K562 (cell line): Measurements from ENCODE around the gene NEMF. TPM values are rescaled to one million over a fixed set of nuclear protein-coding genes. Genes with fewer than 3 reads are reported as not detected.

ENCODE experiments used
- CUX1 ChIP-seq: fragments of 200-800 bp; sonication (Bioruptor generic); IDR thresholded peaks from 2 replicates; pipeline ENCODE4 v1.6.1; 2016; ENCODE audit warnings: missing genetic modification characterization, missing compliant biosample characterization
- ID3 ChIP-seq, 2 experiments: fragments of 250-450 bp in 1 of 2; fragments of 450-650 bp in 1 of 2; sonication (Bioruptor Pico) in 1 of 2; IDR thresholded peaks; 2 replicates each; pipeline versions ENCODE4 v1.6.1 to v1.8.0; 2016 to 2021; ENCODE audit warnings: mild to moderate bottlenecking in 2 of 2, moderate library complexity in 2 of 2, missing compliant biosample characterization in 1 of 2, missing genetic modification characterization in 1 of 2
- LCOR ChIP-seq: sonication (generic); formaldehyde crosslinking; IDR thresholded peaks from 2 replicates; pipeline ENCODE4 v1.8.0; 2022; ENCODE audit warnings: mild to moderate bottlenecking, missing genetic modification reagents
- NFRKB ChIP-seq: fragments of 450-650 bp; IDR thresholded peaks from 2 replicates; pipeline ENCODE4 v1.6.1; 2016; ENCODE audit warnings: low read depth
- PYGO2 ChIP-seq: fragments of 450-650 bp; IDR thresholded peaks from 2 replicates; pipeline ENCODE4 v1.6.1; 2016; ENCODE audit warnings: mild to moderate bottlenecking, missing genetic modification characterization, moderate library complexity, missing compliant biosample characterization
- ZNF707 ChIP-seq: fragments of 250-450 bp; sonication (Bioruptor Pico); conservative IDR thresholded peaks from 2 replicates; pipeline ENCODE4 v1.8.0; 2022; ENCODE audit warnings: inconsistent platforms, mild to moderate bottlenecking, moderate library complexity
- polyA plus RNA-seq, 8 experiments: library from polyadenylated mRNA; depleted of rRNA in 4 of 8; stranded (reverse) in 5 of 8; unstranded in 3 of 8; fragments of >200 nt; fragmentation: Nextera tagmentation in 2 of 8; fragmentation: Illumina TruSeq in 1 of 8; extraction: Ambion mirVana in 2 of 8; extraction: Trizol in 1 of 8; gene quantifications; 2 replicates each; pipeline versions ENCODE4 v1.2.1 to v1.2.3, GENCODE V29; 2011 to 2014; ENCODE audit warnings: inconsistent platforms in 1 of 8, missing spikeins in 1 of 8
- total RNA-seq, 7 experiments: library from RNA; depleted of rRNA in 6 of 7; stranded (reverse); fragments of >200 nt in 6 of 7; fragmentation: Illumina TruSeq in 2 of 7; extraction: Trizol in 2 of 7; gene quantifications; 2 replicates each; pipeline versions ENCODE4 v1.2.1 to v1.2.3, GENCODE V29; 2011 to 2021; ENCODE audit warnings: low replicate concordance in 1 of 7
- TF ChIP-seq, protein P1 (sequence below): fragments of 450-650 bp; IDR thresholded peaks from 2 replicates; pipeline ENCODE4 v1.6.1; 2017; ENCODE audit warnings: antibody characterized with exemption, mild to moderate bottlenecking
- TF ChIP-seq, protein P2 (sequence below): IDR thresholded peaks from 2 replicates; pipeline ENCODE4 v1.6.1; 2011; ENCODE audit warnings: borderline replicate concordance, low read depth, mild to moderate bottlenecking, moderate library complexity, low read length; ENCODE audit not compliant: insufficient read depth, poor library complexity, severe bottlenecking

Gene NEMF
- total and polyA plus RNA-seq, 9 of the 15 experiments (the other 6 are each of a cell fraction or from before 2014, with no cell fraction given) = 38.8 to 94.4 (median 61.0) TPM

DNA sequence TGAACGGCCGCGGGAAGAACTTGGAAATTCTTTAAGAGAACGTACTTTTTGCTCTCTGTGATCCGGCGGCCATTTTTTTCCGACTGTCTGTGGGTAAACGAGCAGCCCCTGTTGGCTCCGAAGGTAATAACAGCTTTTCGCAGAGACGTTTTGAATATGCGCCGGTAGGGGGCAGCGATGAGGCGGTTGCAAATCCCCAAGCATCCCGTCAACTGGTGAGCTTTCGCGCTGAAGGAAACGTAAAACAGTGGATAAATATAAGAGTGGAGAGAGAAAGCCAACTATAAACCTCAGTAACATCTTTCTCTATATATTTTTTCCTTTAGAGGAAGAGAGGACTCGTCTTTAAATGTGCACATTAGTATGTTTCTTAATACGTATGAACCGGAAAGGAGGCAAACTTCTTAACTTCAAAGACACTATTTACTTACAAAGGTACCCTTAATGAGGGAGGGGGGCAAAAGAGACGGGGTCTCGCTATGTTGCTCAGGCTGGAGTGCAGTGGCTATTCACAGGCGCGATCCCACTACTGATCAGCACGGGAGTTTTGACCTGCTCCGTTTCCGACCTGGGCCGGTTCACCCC lies 9.6 kb upstream of the NEMF start (continued):
- no peak for TF ChIP-seq CUX1 (CRISPR knock-in tag)
- TF ChIP-seq, protein P1, sequence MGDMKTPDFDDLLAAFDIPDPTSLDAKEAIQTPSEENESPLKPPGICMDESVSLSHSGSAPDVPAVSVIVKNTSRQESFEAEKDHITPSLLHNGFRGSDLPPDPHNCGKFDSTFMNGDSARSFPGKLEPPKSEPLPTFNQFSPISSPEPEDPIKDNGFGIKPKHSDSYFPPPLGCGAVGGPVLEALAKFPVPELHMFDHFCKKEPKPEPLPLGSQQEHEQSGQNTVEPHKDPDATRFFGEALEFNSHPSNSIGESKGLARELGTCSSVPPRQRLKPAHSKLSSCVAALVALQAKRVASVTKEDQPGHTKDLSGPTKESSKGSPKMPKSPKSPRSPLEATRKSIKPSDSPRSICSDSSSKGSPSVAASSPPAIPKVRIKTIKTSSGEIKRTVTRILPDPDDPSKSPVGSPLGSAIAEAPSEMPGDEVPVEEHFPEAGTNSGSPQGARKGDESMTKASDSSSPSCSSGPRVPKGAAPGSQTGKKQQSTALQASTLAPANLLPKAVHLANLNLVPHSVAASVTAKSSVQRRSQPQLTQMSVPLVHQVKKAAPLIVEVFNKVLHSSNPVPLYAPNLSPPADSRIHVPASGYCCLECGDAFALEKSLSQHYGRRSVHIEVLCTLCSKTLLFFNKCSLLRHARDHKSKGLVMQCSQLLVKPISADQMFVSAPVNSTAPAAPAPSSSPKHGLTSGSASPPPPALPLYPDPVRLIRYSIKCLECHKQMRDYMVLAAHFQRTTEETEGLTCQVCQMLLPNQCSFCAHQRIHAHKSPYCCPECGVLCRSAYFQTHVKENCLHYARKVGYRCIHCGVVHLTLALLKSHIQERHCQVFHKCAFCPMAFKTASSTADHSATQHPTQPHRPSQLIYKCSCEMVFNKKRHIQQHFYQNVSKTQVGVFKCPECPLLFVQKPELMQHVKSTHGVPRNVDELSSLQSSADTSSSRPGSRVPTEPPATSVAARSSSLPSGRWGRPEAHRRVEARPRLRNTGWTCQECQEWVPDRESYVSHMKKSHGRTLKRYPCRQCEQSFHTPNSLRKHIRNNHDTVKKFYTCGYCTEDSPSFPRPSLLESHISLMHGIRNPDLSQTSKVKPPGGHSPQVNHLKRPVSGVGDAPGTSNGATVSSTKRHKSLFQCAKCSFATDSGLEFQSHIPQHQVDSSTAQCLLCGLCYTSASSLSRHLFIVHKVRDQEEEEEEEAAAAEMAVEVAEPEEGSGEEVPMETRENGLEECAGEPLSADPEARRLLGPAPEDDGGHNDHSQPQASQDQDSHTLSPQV = peak; percentile 37; the same call in 1 of the 2 replicates
- TF ChIP-seq, protein P2, sequence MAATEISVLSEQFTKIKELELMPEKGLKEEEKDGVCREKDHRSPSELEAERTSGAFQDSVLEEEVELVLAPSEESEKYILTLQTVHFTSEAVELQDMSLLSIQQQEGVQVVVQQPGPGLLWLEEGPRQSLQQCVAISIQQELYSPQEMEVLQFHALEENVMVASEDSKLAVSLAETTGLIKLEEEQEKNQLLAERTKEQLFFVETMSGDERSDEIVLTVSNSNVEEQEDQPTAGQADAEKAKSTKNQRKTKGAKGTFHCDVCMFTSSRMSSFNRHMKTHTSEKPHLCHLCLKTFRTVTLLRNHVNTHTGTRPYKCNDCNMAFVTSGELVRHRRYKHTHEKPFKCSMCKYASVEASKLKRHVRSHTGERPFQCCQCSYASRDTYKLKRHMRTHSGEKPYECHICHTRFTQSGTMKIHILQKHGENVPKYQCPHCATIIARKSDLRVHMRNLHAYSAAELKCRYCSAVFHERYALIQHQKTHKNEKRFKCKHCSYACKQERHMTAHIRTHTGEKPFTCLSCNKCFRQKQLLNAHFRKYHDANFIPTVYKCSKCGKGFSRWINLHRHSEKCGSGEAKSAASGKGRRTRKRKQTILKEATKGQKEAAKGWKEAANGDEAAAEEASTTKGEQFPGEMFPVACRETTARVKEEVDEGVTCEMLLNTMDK = peak; percentile 72
- no peak for TF ChIP-seq ID3 (CRISPR knock-in tag; IDR thresholded peaks at IDR 0.05)
- no peak; the same call in 1 of the 2 replicates for TF ChIP-seq ID3 (tag; IDR thresholded peaks at IDR 0.05)
- peak; percentile 9; the same call in 1 of the 2 replicates for TF ChIP-seq NFRKB
- TF ChIP-seq ZNF707 (CRISPR knock-in tag) = no peak
- peak; percentile 45; the same call in 1 of the 2 replicates for TF ChIP-seq PYGO2
- TF ChIP-seq LCOR (CRISPR knock-in tag) = 0 out of 2 replicates have a peak, but pooled peaks have one; percentile 69
